K562 (cell line): Measurements from ENCODE around the gene PINK1. TPM values are rescaled to one million over a fixed set of nuclear protein-coding genes. Genes with fewer than 3 reads are reported as not detected.

Experiments
- CCAR2 ChIP-seq: fragments of 200-400 bp; formaldehyde crosslinking; IDR thresholded peaks from 2 replicates; pipeline ENCODE4 v1.6.1; 2017; ENCODE audit warnings: mild to moderate bottlenecking, low read depth, low read length
- FOXM1 ChIP-seq, 2 experiments: fragments of 450-650 bp in 1 of 2; sonication (generic) in 1 of 2; formaldehyde crosslinking in 1 of 2; IDR thresholded peaks; 2 replicates each; pipeline versions ENCODE4 v1.6.1 to v1.9.0; 2017 to 2022; ENCODE audit warnings: low read depth in 2 of 2, mild to moderate bottlenecking in 2 of 2, missing genetic modification reagents in 1 of 2, moderate library complexity in 1 of 2
- GATAD2A ChIP-seq: fragments of 450-650 bp; IDR thresholded peaks from 2 replicates; pipeline ENCODE4 v1.6.1; 2017
- HCFC1 ChIP-seq: IDR thresholded peaks from 2 replicates; pipeline ENCODE4 v1.6.1; 2012; ENCODE audit warnings: low read depth, low read length, improper control_type of control experiment
- IRF9 ChIP-seq: fragments of 450-650 bp; IDR thresholded peaks from 2 replicates; pipeline ENCODE4 v1.6.1; 2016; ENCODE audit warnings: missing biosample characterization, missing genetic modification characterization
- NFYB ChIP-seq: IDR thresholded peaks from 2 replicates; pipeline ENCODE4 v1.6.1; 2011; ENCODE audit warnings: mild to moderate bottlenecking, moderate library complexity; ENCODE audit not compliant: insufficient read length; ENCODE audit errors: extremely low read depth
- RBM17 ChIP-seq: fragments of 200-400 bp; formaldehyde crosslinking; IDR thresholded peaks from 2 replicates; pipeline ENCODE4 v1.6.1; 2017; ENCODE audit warnings: low read depth, mild to moderate bottlenecking, low read length, borderline replicate concordance
- SAFB ChIP-seq: fragments of 200-400 bp; formaldehyde crosslinking; IDR thresholded peaks from 2 replicates; pipeline ENCODE4 v1.6.1; 2017; ENCODE audit warnings: low read depth, low read length, borderline replicate concordance
- SMARCC2 ChIP-seq: fragments of 450-650 bp; IDR thresholded peaks from 2 replicates; pipeline ENCODE4 v1.6.1; 2017; ENCODE audit warnings: antibody characterized with exemption, moderate library complexity, mild to moderate bottlenecking, low read depth
- TAF1 ChIP-seq: IDR thresholded peaks from 2 replicates; pipeline ENCODE4 v1.6.1; 2011; ENCODE audit warnings: mild to moderate bottlenecking, low read length, moderate library complexity; ENCODE audit not compliant: insufficient read depth, control insufficient read depth, severe bottlenecking; ENCODE audit errors: extremely low read depth
- USF1 ChIP-seq: sonication (generic); formaldehyde crosslinking; IDR thresholded peaks from 2 replicates; pipeline ENCODE4 v1.9.0; 2022; ENCODE audit warnings: mild to moderate bottlenecking, missing genetic modification reagents
- YY1 ChIP-seq, 3 experiments: IDR thresholded peaks; 2 replicates each; pipeline ENCODE4 v1.6.1; 2011; ENCODE audit warnings: low read length in 2 of 3, mild to moderate bottlenecking in 2 of 3, moderate library complexity in 2 of 3, borderline replicate concordance in 1 of 3, control low read depth in 1 of 3, low read depth in 1 of 3; ENCODE audit not compliant: insufficient read depth in 3 of 3, insufficient replicate concordance in 2 of 3, control insufficient read depth in 1 of 3, insufficient read length in 1 of 3; ENCODE audit errors: extremely low read depth in 1 of 3
- ZNF23 ChIP-seq: fragments of 250-450 bp; sonication (Bioruptor Pico); IDR thresholded peaks from 2 replicates; pipeline ENCODE4 v1.4.0; 2020; ENCODE audit warnings: mild to moderate bottlenecking
- ZNF592 ChIP-seq: fragments of 450-650 bp; IDR thresholded peaks from 2 replicates; pipeline ENCODE4 v1.6.1; 2017; ENCODE audit warnings: antibody characterized with exemption, mild to moderate bottlenecking
- ZNF655 ChIP-seq: fragments of 250-450 bp; sonication (Bioruptor Pico); IDR thresholded peaks from 2 replicates; pipeline ENCODE4 v1.5.0; 2021
- ZNF707 ChIP-seq: fragments of 250-450 bp; sonication (Bioruptor Pico); conservative IDR thresholded peaks from 2 replicates; pipeline ENCODE4 v1.8.0; 2022; ENCODE audit warnings: inconsistent platforms, mild to moderate bottlenecking, moderate library complexity
- ZNF778 ChIP-seq: fragments of 450-650 bp; formaldehyde crosslinking; IDR thresholded peaks from 2 replicates; pipeline ENCODE4 v1.4.0; 2020; ENCODE audit warnings: mild to moderate bottlenecking, moderate library complexity
- ZNF780A ChIP-seq: fragments of 250-450 bp; sonication (Bioruptor Pico); IDR thresholded peaks from 2 replicates; pipeline ENCODE4 v1.5.0; 2021; ENCODE audit warnings: mild to moderate bottlenecking
- polyA plus RNA-seq, 8 experiments: library from polyadenylated mRNA; depleted of rRNA in 4 of 8; stranded (reverse) in 5 of 8; unstranded in 3 of 8; fragments of >200 nt; fragmentation: Nextera tagmentation in 2 of 8; fragmentation: Illumina TruSeq in 1 of 8; extraction: Ambion mirVana in 2 of 8; extraction: Trizol in 1 of 8; gene quantifications; 2 replicates each; pipeline versions ENCODE4 v1.2.1 to v1.2.3, GENCODE V29; 2011 to 2014; ENCODE audit warnings: inconsistent platforms in 1 of 8, missing spikeins in 1 of 8
- total RNA-seq, 7 experiments: library from RNA; depleted of rRNA in 6 of 7; stranded (reverse); fragments of >200 nt in 6 of 7; fragmentation: Illumina TruSeq in 2 of 7; extraction: Trizol in 2 of 7; gene quantifications; 2 replicates each; pipeline versions ENCODE4 v1.2.1 to v1.2.3, GENCODE V29; 2011 to 2021; ENCODE audit warnings: low replicate concordance in 1 of 7

PINK1 gene
- total and polyA plus RNA-seq, 9 of the 15 experiments (the other 6 are each of a cell fraction or from before 2014, with no cell fraction given), result 1.5 to 11.3 (median 6.8) TPM

GRCh38 chr1:20603504-20604464 lies 29.5 kb upstream of the PINK1 start (continued):
- peak; percentile 95 for TF ChIP-seq USF1
- TF ChIP-seq NFYB, result peak; percentile 50
- TF ChIP-seq ZNF655 (CRISPR knock-in tag), result no peak
- TF ChIP-seq CCAR2, result no peak
- peak; percentile 71 for TF ChIP-seq HCFC1
- no peak for TF ChIP-seq ZNF780A (CRISPR knock-in tag)
- no peak for TF ChIP-seq GATAD2A
- no peak for TF ChIP-seq ZNF592
- TF ChIP-seq TAF1, result no peak
- TF ChIP-seq SAFB, result no peak
- no peak for TF ChIP-seq SMARCC2
- no peak for TF ChIP-seq ZNF707 (CRISPR knock-in tag)
- TF ChIP-seq RBM17, result no peak
- TF ChIP-seq YY1 (IDR thresholded peaks at IDR 0.05; ENCODE audit: borderline replicate concordance in 1 of 3, control insufficient read depth in 1 of 3, extremely low read depth in 1 of 3, insufficient read depth in 3 of 3, insufficient read length in 1 of 3, insufficient replicate concordance in 2 of 3, low read depth in 1 of 3, low read length in 2 of 3), result peak; percentile 32 to 89 (median 70)
- TF ChIP-seq ZNF778, result no peak
- no peak for TF ChIP-seq FOXM1 (IDR thresholded peaks at IDR 0.05; ENCODE audit: low read depth)
- no peak for TF ChIP-seq FOXM1 (CRISPR knock-in tag; IDR thresholded peaks at IDR 0.05; ENCODE audit: low read depth)
- TF ChIP-seq IRF9 (tag), result no peak
- no peak for TF ChIP-seq ZNF23
